A673 (cell line): ENCODE measurements around the gene LITAFD. TPM values are rescaled to one million over a fixed set of nuclear protein-coding genes. Genes with fewer than 3 reads are reported as not detected.

ENCODE experiments used
- BruUV-seq: library from RNA; stranded (reverse); fragments of 400-500 nt; replicated peaks from 2 replicates; lab custom pipeline; 2021; lab: Mats Ljungman, UMichigan
- CTCF ChIA-PET: fragments of 300-600 bp; sonication (Branson Sonifier 250); formaldehyde crosslinking; loops from one replicate; lab custom pipeline; 2022; ENCODE audit warnings: antibody characterized with exemption; lab: Charles Lee
- POLR2A ChIA-PET: fragments of 300-600 bp; sonication (Branson Sonifier 250); formaldehyde crosslinking; loops from one replicate; lab custom pipeline; 2022; ENCODE audit warnings: antibody characterized with exemption; ENCODE audit not compliant: low non-redundant PET; lab: Charles Lee
- DNase-seq: peaks from one replicate; pipeline ENCODE4 v3.0.0-alpha.2; 2015; ENCODE audit warnings: low spot score
- H3K27ac ChIP-seq: fragments of 200-600 bp; sonication (generic); 2 replicates; pipeline ENCODE4 v1.5.1; 2016; ENCODE audit warnings: mixed run types, low read depth, mild to moderate bottlenecking, mixed read lengths, antibody characterized with exemption, low read length; ENCODE audit not compliant: poor library complexity, severe bottlenecking
- H3K27me3 ChIP-seq: fragments of 200-600 bp; sonication (generic); replicated peaks from 2 replicates; pipeline ENCODE4 v1.6.1; 2017; ENCODE audit warnings: mixed run types, low read depth, mild to moderate bottlenecking, mixed read lengths, antibody characterized with exemption, low read length; ENCODE audit not compliant: insufficient read depth, poor library complexity
- H3K36me3 ChIP-seq: fragments of 200-600 bp; sonication (generic); 2 replicates; pipeline ENCODE4 v1.6.1; 2016; ENCODE audit warnings: mixed run types, mild to moderate bottlenecking, mixed read lengths, antibody characterized with exemption, low read length; ENCODE audit not compliant: insufficient read depth, poor library complexity, severe bottlenecking
- H3K4me1 ChIP-seq: fragments of 200-600 bp; sonication (generic); 2 replicates; pipeline ENCODE4 v1.6.1; 2017; ENCODE audit warnings: mixed run types, mild to moderate bottlenecking, mixed read lengths, antibody characterized with exemption, low read length; ENCODE audit not compliant: insufficient read depth, poor library complexity, severe bottlenecking
- H3K4me3 ChIP-seq: fragments of 200-600 bp; sonication (generic); 2 replicates; pipeline ENCODE4 v1.5.1; 2016; ENCODE audit warnings: low read depth, mixed run types, mild to moderate bottlenecking, mixed read lengths, low read length; ENCODE audit not compliant: poor library complexity, severe bottlenecking
- H3K9me3 ChIP-seq: fragments of 200-600 bp; sonication (generic); 2 replicates; pipeline ENCODE4 v1.6.1; 2016; ENCODE audit warnings: mixed run types, low read depth, mild to moderate bottlenecking, mixed read lengths, antibody characterized with exemption, low read length; ENCODE audit not compliant: poor library complexity, severe bottlenecking
- CTCF ChIP-seq: fragments of 300-800, 200-600 bp; sonication (generic); conservative IDR thresholded peaks from 2 replicates; pipeline ENCODE4 v1.5.1; 2017; ENCODE audit warnings: low read depth, mild to moderate bottlenecking, antibody characterized with exemption, low read length, moderate library complexity, mixed read lengths
- EZH2 ChIP-seq: fragments of 200-600 bp; sonication (generic); IDR thresholded peaks from 2 replicates; pipeline ENCODE4 v1.6.1; 2017; ENCODE audit warnings: borderline replicate concordance, low read depth, mild to moderate bottlenecking, mixed read lengths, antibody characterized with exemption, low read length; ENCODE audit not compliant: poor library complexity, severe bottlenecking
- intact Hi-C: fragments of 100-400 bp; cut with micrococcal nuclease; formaldehyde crosslinking; loops from one replicate; pipeline ENCODE4 v1.10.0; 2022; ENCODE audit not compliant: unreplicated experiment
- total RNA-seq: library from RNA; stranded (reverse); gene quantifications from 2 replicates; pipeline ENCODE4 v1.2.3, GENCODE V29; 2021

LITAFD gene
- total RNA-seq, 1 experiment from 2014 or later = not detected

GRCh38 chr16:8849411-8850011, 32.6 kb upstream of the LITAFD start:
- ChIA-PET POLR2A (interaction anchor here (0.6 kb wide), 2 partner anchors 241 to 275 kb away, joined by 3 to 8 read pairs; no protein-coding TSS in a partner anchor), CTCF (no interaction called here)
- no peak for DNase-seq
- Histone ChIP-seq H3K27ac (peak overlapping the region; percentile 64), H3K27me3 (no peaks in the 10 kb centered on the region), H3K4me1 (peaks cover 10% of the 10 kb centered on the region), H3K4me3 (no peak overlapping the region), H3K9me3 (no peaks in the 10 kb centered on the region), H3K36me3 (peaks cover 66% of the 10 kb centered on the region)
- BruUV-seq = no TSS peak
- intact Hi-C loops = no loop called here
- TF ChIP-seq EZH2 = no peak
- TF ChIP-seq CTCF = no peak

GRCh38 chr16:8850279-8850885, 31.8 kb upstream of the LITAFD start:
- intact Hi-C loops = no loop called here
- peak overlapping the region; percentile 34 for H3K27ac ChIP-seq
- POLR2A ChIA-PET = interaction anchor here (0.6 kb wide), 1 partner anchor 276 kb away, joined by 8 read pairs; no protein-coding TSS in a partner anchor
- H3K9me3 ChIP-seq = no peaks in the 10 kb centered on the region
- peaks cover 10% of the 10 kb centered on the region for H3K4me1 ChIP-seq
- DNase-seq = no peak
- TF ChIP-seq EZH2 (no peak), CTCF (no peak)
- peaks cover 75% of the 10 kb centered on the region for H3K36me3 ChIP-seq
- no peaks in the 10 kb centered on the region for H3K27me3 ChIP-seq
- CTCF ChIA-PET = no interaction called here
- H3K4me3 ChIP-seq = no peak overlapping the region
- no TSS peak for BruUV-seq

GRCh38 chr16:8851761-8852403, 30.3 kb upstream of the LITAFD start:
- intact Hi-C loops = no loop called here
- Histone ChIP-seq H3K36me3 (peaks cover 90% of the 10 kb centered on the region), H3K27me3 (no peaks in the 10 kb centered on the region), H3K4me1 (peaks cover 10% of the 10 kb centered on the region), H3K27ac (no peak overlapping the region), H3K9me3 (no peaks in the 10 kb centered on the region), H3K4me3 (no peak overlapping the region)
- BruUV-seq = no TSS peak
- CTCF ChIA-PET = no interaction called here
- TF ChIP-seq CTCF (no peak), EZH2 (no peak)
- POLR2A ChIA-PET = no interaction called here
- DNase-seq = no peak
